Measurements from ENCODE around the gene FANCD2.
"Not testable (repeated sequence)": the region's sequence is repeated elsewhere in the genome, so short reads cannot be mapped to it uniquely, and the experiment has no call there.

FANCD2 gene

GRCh38 chr3:10106919-10107318 lies 80.7 kb downstream of the FANCD2 start:
- DNase-seq (ENCODE audit: low spot score), result no peak

GRCh38 chr3:10108091-10108490 lies 81.9 kb downstream of the FANCD2 start, which contains the start of gene FANCD2OS:
TSS of gene FANCD2OS (minus strand) at chr3:10108255. CDS start at chr3:10104774, 3,481 bp downstream.
- no peak for DNase-seq (ENCODE audit: low spot score)

DNA sequence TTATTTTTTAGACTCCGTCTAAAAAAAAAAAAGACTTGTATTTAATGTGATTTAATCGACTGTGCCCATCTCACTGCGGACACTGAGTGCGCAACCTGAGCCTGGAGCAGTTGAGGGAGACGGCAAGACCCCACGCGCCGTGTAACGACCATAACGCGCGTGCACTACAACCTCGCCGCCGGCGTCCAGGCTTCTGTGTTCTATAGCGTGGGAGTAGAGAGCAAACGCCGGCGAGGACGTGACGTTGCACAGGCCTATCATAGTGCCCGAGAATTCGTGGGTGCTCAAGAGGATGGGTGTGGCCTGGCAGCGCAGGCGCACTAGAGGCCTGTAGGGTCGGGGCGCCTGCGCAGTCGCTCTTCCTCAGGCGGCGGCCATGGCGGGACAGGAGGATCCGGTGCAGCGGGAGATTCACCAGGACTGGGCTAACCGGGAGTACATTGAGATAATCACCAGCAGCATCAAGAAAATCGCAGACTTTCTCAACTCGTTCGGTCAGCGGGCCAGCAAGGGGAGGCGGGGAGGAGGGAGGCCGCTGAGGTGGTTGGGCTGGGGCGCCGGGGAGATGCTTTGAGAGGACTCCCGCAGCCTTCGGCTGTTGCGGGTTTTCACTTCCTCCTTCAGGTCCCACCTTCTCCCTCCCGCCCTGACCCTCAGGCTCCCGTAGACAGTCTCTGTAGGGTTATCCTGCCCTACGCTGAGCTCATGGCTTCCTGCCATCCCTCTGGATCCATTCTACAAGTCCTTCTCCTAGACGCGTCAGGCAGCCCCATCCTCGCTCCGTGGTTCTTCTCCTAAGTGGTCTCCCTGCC lies 89.3 kb downstream of the FANCD2 start, which contains the start of gene BRK1:
Gene BRK1, plus strand, starts transcription at position 350 of the 812 bp plus-strand sequence. Its CDS starts 27 bp downstream, at position 377.
- peak; percentile 98 for DNase-seq (ENCODE audit: low spot score)

- no peak for DNase-seq (ENCODE audit: low spot score)
Observed at GRCh38 chr3:10116138-10116460, 89.9 kb downstream of the FANCD2 start.

DNA sequence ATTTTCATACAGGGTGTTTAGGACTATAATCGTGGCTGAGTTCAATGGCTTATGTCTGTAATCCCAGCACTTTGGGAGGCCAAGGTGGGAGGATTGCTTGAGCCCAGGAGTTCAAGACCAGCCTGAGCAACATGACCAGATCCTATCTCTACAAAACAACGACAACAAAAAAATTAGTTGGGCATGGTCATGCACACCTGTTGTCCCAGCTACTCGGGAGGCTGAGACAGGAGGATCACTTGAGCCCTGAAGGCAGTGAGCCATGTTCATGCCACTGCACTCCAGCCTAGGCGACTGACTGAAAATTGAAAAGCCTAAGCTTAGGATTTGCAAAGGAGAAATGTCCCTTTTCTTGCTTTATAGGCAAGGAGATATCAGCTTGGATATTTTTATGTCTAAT lies 90.7 kb downstream of the FANCD2 start:
- no peak for DNase-seq (ENCODE audit: low spot score)

GRCh38 chr3:10119376-10119775 lies 93.1 kb downstream of the FANCD2 start:
- DNase-seq (ENCODE audit: low spot score), result no peak

DNA sequence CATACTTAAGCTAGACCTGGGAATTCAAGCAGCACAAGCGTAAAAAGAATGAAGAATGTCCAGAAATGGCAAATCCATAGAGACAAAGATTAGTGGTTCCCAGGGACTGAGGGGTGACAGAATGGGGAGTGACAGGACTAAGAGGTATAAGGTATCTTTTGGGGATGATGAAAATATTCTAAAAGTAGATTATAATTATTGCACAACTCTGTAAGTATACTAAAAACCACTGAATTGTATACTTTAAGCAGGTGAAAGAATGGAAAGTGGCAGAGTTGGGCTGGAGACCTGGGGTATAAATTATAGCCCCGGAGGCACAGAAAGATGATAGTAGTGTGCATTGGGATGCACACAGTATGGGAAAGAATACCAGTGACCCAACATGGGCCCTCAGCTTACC lies 94.8 kb downstream of the FANCD2 start:
- no peak for DNase-seq (ENCODE audit: low spot score)

DNA sequence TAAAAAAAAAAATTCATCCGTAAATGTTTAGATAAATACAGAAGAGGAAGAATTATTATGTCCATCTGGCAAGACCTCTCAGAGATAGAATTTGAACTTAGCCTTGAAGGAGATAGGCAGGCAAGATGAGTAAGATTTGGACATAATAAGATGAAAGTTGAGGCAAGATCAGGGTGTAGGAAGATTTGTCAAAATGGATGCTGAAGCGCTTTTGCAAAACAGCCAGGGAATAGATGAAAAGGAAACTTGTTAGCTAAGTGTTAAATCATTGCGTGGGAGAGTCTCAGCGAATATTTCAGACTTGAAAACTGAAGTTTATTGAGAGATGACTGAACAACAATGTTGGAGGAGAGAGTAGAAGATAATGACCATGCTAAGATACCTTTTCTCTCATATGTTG lies 96.5 kb downstream of the FANCD2 start:
- DNase-seq (ENCODE audit: low spot score), result no peak

DNA sequence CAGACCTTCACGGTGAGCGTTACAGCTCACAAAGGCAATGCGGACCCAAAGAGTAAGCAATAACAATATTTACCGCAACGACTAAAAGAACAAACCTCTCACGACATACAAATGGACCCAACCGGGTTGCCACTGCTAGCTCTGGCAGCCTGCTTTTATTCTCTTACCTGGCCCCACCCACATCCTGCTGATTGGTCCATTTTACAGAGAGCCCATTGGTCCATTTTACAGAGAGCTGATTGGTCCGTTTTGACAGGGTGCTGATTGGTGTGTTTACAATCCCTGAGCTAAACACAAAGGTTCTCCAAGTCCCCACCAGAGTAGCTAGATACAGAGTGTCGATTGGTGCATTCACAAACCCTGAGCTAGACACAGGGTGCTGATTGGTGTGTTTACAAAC lies 109.6 kb downstream of the FANCD2 start:
- not testable (repeated sequence) for DNase-seq (ENCODE audit: low spot score)

GRCh38 chr3:10136426-10137005 lies 110.3 kb downstream of the FANCD2 start:
- DNase-seq (ENCODE audit: low spot score), result no peak

- DNase-seq (ENCODE audit: low spot score), result no peak
Observed at GRCh38 chr3:10137178-10137577, 110.9 kb downstream of the FANCD2 start.

- DNase-seq (ENCODE audit: low spot score), result peak; percentile 9
Observed at GRCh38 chr3:10140996-10141546, 114.8 kb downstream of the FANCD2 start.

DNA sequence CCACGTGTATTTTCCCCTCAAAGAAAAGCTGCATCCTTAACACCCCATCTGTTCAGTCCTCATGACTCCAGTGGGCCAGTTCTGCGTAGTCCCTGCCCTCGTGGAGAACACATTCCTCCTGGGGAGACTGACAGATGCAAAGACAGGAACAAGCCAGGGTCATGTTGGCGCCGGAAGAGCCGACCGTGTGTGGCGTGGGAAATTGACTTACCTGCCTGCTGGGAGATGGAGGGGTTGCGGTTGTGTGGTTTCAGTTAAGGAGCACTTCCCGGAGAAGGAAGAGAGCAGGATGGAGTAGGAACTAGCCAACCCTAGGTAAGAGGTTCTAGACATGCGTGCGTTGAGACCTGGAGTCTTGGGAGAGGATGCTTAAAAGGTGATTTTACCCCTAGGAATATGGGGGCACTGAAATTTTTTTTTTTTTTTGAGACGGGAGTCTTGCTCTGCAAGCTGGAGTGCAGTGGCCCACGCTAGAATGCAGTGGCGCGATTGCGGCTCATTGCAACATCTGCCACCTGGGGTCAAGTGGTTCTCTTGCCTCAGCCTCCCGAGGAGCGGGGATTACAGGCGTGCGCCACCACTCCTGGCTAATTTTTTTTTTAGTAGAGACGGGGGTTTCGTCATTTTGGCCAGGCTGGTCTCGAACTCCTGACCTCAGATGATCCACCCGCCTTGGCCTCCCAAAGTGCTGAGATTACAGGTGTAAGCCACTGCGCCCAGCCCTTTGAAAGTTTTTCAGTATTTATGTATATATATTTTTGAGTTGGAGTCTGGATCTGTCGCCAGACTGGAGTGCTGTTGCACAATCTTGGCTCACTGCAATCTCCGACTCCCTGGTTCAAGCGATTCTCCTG lies 116.7 kb downstream of the FANCD2 start:
- DNase-seq (ENCODE audit: low spot score), result no peak

GRCh38 chr3:10145685-10146084 lies 119.4 kb downstream of the FANCD2 start:
- DNase-seq (ENCODE audit: low spot score), result no peak

GRCh38 chr3:10149226-10149625 lies 123.0 kb downstream of the FANCD2 start:
- DNase-seq (ENCODE audit: low spot score), result no peak

DNA sequence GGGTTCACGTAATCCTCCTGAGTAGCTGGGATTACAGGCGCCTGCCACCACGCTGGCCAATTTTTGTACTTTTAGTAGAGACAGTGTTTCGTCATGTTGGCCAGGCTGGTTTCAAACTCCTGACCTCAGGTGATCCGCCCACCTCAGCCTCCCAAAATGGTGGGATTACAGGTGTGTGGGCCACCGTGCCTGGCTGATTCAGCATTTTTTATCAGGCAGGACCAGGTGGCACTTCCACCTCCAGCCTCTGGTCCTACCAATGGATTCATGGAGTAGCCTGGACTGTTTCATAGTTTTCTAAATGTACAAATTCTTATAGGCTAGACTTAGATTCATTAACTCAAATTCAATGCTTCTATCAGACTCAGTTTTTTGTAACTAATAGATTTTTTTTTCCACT lies 124.8 kb downstream of the FANCD2 start:
- DNase-seq (ENCODE audit: low spot score), result no peak

Measured in Ammon's horn (tissue), 1 donor.